Smooth muscle cell of the brain vasculature (primary cell): ENCODE results near the gene EIF2AK3.
A peak's percentile ranks its signal among the peaks of the same experiment; 100 is the strongest.
"Not testable (repeated sequence)": the region's sequence is repeated elsewhere in the genome, so short reads cannot be mapped to it uniquely, and the experiment has no call there.

Source experiments
- DNase-seq: peaks from one replicate; pipeline ENCODE4 v3.0.0-alpha.2; 2012; ENCODE audit warnings: low read depth, low spot score

The EIF2AK3 gene

DNA sequence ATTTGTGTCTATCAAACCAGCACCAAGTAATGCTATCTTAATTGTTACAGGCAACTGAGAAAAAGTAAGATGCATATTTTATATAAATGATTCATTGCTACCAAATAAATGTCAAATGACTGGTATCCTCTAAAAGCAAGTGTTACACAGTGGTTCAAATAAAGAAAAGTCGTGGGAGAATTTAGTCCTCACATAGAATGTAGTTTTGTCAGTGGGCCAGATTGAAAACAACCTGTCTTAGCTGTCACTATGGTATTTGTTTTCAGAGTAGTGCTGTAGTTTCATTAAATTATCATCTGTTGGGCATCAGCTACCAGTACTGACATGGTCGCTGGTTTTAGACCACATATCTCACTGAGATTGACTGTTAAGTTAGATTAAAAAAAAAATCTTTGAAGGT, 10.2 kb upstream of the EIF2AK3 start:
- no peak for DNase-seq

DNA sequence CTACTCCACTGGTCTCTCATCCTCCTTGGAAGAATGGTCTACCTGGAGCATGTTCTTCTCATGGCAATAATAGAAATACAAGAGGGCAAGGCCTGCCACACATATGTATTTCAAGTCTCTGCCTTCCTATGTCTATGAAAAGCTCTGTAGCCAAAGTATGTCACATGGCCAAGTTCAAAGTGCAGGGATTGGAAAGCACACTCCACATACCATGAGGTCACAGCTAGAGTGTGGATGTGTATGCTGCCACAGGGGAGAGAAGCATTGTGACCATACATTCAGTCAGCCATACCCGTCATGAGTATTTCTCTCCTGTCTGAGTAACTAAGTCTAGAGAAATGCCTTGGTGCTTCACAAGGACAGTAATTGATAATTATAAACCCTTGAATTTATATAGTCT, 8.8 kb upstream of the EIF2AK3 start:
- no peak for DNase-seq

DNA sequence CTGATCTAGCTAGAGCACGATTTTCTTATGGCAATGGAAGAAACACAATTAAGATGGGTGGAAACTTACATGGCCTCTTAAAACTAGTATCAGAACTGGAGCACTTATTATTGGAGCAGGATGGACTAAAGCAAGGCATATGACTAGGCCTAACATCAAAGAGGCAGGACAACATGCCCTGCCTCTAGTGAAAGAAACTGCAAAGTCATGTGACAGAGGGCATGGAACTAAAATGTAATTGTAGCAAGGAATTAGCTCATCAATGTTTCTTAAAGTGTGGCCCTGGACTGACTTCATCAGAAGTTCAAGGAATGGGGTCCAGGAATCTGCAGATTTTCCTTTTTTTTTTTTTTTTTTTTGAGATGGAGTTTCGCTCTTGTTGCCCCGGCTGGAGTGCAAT, 5.3 kb upstream of the EIF2AK3 start:
- no peak for DNase-seq

DNA sequence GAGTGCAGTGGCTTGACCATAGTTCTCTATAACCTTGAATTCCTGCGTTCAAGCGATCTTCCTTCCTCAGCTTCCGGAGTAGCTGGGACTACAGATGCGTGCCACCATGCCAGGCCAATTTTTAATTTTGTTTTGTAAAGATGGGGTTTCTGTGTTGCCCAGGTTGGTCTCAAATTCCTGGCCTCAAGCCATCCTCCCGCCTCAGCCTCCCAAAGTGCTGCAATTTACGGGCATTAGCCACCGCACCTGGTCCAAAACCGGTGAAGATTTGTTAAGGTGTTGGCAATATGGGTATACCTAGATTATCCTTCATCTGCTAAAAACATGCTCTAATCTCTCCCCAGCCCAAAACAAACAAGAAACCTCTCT, 1.3 kb upstream of the EIF2AK3 start:
- no peak for DNase-seq

DNA sequence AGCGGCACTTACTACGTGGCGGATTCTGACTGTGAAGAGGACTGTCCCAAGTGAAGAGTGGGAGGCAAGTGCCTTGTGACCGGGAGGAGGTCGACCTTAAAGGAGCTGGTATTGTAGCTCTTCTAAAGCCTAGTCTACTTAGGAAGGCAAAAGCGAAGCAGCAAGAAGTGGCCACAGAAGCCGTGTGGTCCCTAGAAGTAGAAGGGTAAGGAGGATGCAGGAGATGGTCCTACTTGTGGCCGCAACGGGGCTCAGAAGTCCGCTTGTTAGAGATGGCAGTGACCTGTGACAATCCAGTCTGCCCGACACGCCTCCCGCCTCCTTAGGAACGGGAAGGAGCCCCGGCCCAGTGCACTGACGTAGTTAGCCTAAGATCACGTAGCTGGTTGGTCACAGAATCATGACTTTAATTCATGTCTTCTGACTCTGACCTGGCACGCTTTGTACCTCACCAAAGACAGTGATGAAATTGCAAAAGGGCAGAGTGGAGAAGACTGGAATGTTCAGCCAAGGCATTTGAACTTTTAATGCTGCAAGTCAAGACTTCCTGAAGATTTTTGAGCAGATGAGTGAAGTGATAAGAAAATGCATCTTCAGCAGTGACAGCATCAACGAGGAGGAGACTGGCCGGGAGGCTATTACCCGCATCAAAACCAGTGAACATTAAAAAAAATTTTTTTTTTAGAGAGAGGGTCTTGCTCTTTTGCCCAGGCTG, 749 bp upstream of the EIF2AK3 start:
- peak; percentile 75 for DNase-seq

DNA sequence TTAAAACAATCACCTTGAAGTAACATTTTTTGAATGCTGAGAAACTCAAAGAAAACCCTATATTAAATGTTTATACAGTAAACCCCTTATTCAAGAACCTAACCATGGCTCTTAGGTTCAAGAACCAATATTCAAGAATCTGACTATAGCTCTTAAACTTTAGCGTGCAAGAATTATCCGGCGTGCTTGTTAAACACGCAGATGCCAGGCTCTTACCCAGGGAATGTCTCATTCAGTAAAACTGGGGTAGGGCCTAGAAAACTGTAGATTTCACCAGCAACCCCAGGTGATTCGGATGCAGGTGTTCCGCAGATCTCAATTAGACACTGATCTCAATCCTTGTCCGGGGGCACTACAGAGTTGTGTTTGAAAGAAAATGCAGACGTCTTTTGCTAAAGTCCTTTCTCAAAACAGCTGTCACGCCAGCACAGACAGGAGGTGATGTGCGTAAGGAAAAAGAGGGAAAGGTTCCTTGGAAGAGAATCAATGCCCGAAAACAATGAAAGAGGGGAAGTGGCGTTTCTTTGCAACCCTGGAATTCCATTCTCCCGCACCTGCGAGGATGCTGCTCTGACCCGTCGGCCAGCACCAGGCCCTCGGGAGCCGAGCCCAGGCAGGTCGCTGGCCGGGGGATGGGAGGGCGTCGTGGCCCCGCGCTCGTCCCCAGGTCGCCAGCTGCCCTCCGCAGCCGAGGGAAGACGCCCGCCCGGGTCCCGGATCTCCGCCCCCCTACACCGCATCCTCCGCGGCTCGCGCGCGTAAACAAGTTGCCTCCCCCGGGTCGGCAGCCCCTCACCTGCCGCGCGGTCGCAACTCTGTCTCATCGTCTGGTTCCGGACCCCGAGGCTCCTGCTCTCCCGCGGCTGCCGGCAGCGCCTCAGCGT, 851 bp downstream of the EIF2AK3 start:
- DNase-seq = no peak

DNA sequence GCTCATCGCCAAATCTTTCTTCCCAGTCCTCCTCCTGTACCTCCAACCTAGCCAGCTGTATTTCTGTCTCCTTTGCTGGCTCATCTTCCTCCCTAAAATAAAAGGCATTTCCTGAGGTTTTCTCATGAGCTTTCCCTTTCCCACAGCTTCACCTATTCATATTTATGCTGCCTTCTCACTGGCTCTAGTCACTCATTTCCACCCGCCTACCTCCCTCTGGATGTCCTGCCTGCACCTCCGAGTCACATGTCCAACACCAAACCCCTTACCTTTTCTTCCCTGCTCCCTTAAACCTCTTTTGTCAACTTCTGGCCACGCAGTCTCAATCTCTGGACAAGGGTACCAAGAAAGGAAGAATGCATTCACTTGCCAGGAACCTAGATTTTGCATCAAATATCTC, 2.8 kb downstream of the EIF2AK3 start:
- DNase-seq = no peak

DNA sequence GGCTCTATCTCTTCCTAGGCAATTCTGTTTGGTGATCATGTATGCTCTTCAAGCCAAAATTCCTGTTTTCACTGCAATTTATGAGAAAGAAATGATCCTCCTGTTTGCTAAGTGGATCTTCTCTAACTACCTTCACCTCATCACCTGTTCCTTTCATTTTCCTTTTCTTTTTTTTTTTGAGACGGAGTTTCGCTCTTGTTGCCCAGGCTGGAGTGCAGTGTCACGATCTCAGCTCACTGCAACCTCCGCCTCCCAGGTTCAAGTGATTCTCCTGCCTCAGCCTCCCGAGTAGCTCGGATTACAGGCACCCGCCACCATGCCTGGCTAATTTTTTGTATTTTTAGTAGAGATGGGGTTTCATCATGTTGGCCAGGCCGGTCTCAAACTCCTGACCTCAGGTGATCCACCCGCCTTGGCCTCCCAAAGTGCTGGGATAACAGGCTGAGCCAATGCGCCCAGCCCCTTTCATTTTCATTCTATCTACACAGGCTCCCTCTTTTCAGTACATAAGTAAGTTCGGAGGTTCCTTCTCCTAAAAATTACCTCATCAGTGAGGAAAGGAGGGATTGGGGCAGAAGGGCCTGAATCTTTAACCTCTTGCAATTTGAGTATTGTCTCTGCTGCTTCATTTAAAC, 3.3 kb downstream of the EIF2AK3 start:
- not testable (repeated sequence) for DNase-seq

DNA sequence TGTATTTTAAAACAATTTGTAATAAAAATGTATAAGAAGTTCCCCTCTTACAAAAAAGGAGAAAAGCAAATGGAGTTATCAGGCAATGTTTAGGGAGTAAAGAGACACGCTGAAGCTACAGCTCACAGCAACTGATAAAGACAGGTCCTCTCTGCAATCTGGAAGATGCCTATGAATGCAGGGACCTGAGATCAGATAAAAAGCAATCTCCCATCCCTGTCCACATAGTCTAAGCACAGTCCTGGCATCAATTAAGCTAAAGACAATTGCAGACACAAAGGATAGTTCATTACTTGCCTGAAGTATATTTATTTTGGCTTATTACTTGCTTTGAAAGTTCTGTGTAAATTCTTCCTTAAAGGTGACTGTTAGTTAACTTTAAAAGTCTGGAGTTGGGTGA, 5.0 kb downstream of the EIF2AK3 start:
- DNase-seq = no peak

DNA sequence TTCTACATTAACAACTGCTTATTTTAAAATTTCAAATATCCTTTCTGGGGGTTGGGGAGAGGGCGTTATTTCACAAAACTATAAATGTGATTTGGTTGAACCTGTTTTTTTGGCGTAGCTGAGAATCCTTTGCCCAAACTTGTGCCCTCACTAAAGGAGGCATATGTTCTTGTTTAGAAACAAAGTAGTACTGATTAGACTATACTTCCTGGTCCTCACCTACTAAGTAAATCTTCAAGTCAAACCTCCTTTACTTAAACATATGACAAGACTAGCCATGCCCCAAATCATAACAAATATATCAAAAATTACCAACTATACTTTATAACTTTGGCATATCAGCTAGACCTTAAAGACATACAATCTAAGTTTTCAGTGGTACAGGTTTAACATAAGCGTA, 5.8 kb downstream of the EIF2AK3 start:
- DNase-seq = no peak

DNA sequence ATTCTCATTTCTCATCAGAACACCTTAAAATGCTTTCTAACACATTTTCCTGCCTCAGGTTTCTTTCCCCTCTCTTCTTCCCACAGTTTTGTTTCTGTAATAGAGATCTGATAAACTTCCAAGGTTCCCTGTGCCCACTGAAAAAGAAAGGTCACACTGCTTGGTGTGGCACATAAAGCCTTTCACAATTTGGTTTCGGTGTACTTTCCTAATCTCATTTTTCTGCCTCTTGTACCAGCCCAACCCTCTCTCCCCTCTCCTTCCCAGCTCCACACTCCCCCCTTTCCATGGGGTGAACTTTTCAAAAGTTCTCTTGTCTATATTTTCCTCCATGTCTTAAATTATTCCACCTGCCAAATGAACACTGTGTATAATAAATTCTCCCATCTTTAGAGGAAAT, 7.2 kb downstream of the EIF2AK3 start:
- no peak for DNase-seq

DNA sequence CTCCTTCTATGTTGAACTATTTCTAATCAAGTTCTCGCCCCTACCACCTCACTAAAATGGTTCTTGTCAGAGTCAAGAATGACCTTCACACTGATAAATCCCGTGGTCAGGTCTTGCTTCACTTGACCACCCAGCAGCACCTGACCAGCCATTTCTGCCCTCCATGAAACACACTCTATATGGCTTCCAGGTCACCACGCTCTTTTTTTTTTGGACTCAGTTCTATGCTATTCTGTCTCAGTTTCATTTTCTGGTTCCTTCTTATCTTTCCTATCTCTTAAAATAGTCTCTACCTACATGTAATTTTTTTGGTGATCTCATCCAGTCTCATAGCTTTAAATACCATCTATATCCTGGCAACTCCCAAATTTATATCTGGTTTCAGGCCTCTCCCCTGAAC, 11.4 kb downstream of the EIF2AK3 start:
- DNase-seq = no peak

DNA sequence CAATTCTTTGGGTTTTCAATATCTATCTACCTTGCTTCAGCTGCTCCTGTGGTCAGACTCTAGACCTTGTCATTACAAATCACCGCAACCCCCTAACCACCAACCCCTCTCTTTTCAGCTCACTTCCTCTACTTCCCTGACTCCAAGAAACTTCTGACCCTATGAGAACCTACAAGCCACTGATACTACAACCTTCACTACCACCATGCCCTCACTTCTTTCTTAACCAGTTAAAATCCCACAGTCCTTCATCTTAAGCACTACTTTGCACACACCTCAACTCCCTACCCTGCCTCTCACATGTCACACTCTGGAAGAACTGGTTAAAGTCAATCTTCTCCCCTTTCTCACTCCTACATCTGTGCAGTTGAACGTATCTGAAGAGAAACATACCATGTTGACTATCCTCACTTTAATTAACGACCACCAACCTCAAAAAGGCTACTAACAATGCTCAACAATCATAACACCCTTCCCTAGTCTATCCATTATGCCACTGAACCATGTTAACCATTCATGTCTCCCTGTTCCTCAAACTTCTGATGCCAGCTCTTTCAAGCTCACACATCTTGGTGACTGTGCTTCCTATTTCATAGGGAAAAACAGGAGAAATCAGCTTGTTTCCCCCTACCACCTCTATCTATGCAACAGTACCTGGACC, 12.6 kb downstream of the EIF2AK3 start:
- DNase-seq = no peak

DNA sequence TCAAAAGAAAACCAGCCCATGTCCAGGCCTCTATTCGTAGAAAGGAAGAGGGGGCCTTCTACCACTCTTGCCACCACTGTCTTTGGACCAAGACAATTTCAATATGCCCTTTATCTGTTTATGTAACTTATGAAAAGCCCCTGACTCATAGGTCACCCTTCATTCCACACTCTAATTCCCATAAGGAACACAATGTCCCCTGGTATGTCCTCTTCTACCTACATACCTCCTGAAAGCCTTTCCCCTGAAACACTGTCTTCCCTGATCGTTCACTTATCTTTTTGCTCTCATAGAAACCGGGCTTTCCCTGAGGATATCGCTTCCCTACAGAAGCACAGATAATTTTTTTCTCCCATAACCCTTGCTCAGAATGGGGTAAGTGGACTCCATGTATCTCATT, 13.3 kb downstream of the EIF2AK3 start:
- DNase-seq = no peak

DNA sequence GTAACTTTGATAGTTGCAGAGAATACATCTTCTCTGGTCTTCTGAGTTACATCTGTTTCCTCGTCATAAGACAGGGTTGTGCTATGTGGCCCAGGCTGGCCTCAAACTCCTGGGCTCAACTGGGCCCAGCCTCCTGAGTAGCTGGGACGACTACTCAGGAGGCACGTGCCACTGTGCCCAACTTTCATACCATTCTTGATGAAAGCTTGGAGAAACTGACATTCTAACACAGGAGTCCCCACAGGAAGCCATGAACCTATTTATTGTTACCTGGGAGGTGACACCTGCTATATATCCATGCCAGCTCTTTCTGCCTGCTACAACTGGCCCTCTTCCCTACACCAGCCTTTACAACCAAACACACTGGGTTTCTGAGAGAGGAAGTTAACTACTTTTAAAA, 19.1 kb downstream of the EIF2AK3 start:
- no peak for DNase-seq

DNA sequence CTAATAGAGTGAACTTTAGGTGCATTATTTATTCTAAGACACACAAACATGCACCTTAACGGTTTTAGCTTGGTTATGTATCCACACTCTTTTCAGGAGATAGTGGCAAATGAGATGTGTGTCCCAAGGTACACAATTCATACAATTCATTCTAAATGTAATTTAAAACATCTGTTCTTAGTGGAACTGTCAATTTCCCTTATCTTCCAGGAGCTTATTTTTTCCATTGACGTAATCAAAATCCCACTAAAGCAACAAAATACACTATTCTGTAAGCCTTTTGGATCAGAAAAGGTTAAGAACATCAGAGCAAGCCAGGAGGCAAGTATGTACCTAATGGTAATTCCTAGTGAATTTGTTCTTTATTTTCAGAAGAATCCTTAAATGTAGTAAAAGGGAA, 19.8 kb downstream of the EIF2AK3 start:
- no peak for DNase-seq

DNA sequence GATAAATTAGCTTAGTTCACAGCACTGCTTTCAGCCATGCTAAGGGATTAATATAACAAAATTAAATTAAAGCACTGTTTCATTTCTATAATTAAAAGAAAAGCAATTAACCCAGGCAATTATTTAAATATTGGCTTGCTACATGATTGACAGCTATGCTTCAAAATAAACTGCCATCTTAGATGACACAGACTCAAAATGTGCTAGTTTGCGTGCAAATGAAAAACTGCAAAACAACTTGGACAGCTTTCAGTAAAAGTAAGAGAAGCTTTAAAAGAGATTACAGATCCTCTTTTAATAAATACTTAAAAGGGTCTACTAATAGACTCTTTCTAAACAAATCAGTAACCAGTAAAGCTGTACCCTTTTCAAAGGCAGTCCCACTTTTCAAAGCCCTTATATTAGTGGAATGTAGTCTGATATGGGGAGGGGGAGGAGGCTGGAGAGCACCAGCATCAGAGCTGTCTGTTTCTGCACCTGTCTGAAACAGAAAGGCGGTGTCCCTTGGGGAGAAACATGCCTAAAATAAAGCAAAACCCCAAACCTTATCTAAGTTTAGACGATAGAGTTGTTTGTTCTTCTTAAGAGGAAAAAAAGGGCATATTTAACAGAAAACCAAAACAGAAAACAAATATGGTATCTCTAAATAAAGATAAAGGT, 20.8 kb downstream of the EIF2AK3 start:
- no peak for DNase-seq

DNA sequence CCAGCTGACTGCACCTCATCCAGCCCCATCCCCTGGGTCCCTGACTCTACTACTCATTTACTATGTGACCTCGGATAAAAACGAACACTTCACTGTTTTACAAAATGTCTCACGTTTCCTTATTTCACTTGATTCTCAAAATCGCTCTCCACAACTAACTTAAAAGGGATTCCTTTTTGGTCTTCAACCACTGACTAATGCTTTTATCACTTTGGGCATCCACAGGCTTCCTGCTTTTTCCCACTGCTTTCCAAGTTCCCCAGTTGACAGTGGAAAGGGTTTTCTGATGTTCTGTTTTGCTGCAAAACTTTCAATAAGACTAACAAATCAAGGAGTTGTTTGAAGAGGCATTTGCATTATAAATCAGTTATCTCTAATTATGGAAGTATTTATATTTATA, 24.1 kb downstream of the EIF2AK3 start:
- DNase-seq = no peak

DNA sequence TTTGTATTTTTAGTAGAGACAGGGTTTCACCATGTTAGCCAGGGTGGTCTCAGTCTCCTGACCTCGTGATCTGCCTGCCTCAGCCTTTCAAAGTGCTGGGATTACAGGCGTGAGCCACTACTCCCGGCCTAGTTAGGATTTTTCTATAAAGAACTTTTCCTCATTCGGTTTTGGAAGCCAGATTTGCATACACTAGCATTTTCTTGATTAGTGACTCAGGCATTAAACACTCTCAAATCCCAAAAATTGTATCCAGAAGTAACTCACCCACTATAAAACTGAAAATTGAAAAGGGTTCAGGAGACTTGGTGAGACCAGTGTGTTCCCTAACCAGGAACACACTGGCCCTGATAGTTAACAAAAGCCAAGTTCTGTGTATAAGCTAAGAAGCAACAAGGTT, 25.2 kb downstream of the EIF2AK3 start:
- no peak for DNase-seq

DNA sequence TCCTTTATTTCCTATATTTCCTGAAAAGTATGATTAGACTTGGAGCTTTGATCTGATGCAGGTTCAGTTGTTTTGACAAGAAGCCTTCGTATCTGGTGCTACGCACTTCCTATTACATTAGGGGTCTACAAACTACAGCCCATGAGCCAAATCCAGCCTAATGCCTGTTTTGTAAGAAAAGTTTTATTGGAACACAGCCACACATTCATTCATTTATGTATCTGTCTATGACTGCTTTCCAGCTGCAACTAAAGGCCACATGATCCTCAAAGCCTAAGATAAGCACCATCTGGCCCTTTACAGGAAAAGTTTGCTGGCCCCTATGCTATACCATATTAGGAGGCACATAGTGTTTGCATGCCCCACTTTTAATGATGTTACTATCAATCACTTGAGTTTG, 26.0 kb downstream of the EIF2AK3 start:
- no peak for DNase-seq

DNA sequence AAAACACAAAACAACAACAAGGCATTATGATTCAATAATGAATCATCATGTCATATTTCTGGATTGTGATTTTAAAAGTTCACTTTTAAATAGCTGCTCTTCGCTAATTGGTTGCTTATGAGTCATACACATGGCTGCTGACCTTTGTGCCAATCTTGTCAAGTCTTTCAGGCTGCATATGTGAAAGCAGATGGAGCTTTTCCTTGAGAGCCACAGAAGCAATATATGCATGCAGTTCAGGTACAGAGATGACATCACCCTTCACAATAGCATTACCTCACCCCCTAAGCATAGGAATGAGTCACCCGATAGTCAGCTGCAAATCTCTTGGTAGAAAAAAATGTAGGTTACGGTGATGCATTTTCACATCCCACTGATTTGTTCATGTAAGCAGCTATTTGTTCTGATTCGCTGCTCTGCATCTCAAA, 27.2 kb downstream of the EIF2AK3 start:
- peak; percentile 56 for DNase-seq

DNA sequence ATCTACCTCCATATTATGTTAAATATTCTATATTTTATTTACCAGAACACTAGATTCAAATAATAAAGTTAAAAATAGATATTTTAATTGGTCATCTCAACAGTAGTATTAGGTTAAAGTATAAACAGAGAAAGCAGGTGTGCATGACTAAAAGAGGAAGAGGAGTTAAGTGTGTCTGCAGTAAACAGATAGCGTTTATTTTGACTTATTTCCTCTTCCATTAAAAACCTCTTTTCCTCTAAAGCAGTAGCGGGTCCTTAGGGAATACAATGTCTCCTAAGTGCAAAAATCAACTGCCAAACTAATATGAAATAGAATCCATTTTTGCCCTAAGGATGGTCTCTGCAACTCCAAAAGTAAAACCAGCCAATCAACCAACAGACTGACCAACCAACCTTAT, 27.7 kb downstream of the EIF2AK3 start:
- no peak for DNase-seq
